GM11168 (cell line): ENCODE measurements around the gene SLC4A2.

Experiments
- in situ Hi-C: fragments of 300-500 bp; cut with MboI; formaldehyde crosslinking; loops from one replicate; pipeline ENCODE4 v1.12.0; 2022; ENCODE audit warnings: low sequenced_read_pairs; ENCODE audit not compliant: unreplicated experiment

SLC4A2 gene, protein sequence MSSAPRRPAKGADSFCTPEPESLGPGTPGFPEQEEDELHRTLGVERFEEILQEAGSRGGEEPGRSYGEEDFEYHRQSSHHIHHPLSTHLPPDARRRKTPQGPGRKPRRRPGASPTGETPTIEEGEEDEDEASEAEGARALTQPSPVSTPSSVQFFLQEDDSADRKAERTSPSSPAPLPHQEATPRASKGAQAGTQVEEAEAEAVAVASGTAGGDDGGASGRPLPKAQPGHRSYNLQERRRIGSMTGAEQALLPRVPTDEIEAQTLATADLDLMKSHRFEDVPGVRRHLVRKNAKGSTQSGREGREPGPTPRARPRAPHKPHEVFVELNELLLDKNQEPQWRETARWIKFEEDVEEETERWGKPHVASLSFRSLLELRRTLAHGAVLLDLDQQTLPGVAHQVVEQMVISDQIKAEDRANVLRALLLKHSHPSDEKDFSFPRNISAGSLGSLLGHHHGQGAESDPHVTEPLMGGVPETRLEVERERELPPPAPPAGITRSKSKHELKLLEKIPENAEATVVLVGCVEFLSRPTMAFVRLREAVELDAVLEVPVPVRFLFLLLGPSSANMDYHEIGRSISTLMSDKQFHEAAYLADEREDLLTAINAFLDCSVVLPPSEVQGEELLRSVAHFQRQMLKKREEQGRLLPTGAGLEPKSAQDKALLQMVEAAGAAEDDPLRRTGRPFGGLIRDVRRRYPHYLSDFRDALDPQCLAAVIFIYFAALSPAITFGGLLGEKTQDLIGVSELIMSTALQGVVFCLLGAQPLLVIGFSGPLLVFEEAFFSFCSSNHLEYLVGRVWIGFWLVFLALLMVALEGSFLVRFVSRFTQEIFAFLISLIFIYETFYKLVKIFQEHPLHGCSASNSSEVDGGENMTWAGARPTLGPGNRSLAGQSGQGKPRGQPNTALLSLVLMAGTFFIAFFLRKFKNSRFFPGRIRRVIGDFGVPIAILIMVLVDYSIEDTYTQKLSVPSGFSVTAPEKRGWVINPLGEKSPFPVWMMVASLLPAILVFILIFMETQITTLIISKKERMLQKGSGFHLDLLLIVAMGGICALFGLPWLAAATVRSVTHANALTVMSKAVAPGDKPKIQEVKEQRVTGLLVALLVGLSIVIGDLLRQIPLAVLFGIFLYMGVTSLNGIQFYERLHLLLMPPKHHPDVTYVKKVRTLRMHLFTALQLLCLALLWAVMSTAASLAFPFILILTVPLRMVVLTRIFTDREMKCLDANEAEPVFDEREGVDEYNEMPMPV

DNA sequence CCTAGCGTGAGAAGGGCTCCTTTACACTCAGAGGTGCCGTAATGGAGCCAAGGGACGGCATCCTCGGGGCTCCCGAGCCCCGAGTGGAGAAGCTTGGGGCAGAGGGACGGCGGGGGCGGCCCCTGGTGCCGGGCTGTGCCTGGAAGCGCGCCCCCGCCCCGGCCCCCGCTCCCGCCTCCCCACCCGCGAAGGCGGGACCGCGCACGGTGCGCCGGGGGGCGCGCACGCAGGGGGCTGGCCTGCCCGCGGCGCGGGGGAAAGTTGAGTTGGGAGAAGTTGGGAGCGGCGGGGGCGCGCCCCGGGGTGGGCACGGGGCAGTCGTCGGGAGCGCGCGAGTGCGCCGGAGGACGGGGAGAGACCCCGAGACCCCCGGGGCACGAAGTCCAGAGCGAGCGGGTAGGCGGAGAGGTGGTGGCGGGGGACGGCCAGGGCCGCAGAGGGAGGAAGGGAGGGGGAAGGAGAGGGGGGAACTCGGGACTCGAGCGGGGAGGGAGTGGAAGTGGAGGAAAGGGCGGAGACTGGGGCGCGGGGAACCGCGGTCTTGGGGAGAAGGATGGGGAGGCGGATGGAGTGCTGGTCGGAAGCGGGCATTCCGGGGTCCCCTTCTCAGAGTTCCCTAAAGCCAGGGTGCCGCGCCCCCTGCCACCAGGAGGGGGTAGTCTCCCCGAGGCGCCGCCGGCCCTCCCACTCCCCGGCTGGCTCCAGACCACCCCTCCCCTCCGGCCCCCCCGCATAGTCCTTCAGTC lies at the start of gene SLC4A2:
TSS of gene SLC4A2 (plus strand) at position 223 of the 746 bp plus-strand sequence. CDS start 2,399 bp downstream, outside the sequence.
- in situ Hi-C loops = no loop called here

DNA sequence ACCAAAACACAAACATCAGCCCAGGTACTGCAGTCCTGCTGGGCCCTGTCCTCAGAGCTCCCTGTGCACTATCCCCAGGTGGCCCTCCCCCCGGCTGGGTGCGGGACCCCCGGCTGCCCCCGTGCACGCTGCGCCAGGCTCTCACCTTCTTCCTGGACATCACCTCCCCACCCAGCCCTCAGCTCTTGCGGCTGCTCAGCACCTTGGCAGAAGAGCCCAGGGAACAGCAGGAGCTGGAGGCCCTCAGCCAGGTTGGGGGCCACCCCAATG lies 49.4 kb upstream of the SLC4A2 start:
- in situ Hi-C loops = loop anchor here (10.0 kb wide), 1 partner anchor 105 kb away; no protein-coding TSS in a partner anchor

DNA sequence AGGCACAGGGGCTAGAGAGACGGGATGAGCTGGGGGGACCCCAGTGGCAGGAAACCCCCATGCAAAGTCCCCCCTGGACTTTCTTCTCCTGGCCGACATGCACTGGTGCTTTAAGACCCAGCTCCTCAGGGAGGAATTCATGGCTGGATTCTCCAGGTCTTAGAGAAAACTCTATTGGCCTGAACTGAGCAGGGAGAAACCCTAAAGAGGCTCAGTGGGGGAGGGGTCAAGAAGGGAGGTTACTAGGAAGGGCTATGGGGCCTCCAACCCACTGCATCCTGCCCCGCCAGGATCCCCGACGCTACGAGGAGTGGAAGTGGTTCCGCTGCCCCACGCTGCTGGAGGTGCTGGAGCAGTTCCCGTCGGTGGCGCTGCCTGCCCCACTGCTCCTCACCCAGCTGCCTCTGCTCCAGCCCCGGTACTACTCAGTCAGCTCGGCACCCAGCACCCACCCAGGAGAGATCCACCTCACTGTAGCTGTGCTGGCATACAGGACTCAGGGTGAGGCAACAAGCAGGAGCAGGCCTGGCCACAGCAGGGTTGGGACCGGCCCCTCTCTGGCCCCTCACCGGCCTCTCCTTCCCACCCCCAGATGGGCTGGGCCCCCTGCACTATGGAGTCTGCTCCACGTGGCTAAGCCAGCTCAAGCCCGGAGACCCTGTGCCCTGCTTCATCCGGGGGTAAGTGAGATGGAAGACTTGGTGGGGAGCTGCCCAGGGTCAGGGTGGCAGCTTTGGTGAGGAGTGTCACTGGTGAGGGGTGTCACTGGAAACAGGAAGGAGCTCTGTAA lies 48.9 kb upstream of the SLC4A2 start:
- in situ Hi-C loops = loop anchor here (10.0 kb wide), 1 partner anchor 106 kb away; no protein-coding TSS in a partner anchor

DNA sequence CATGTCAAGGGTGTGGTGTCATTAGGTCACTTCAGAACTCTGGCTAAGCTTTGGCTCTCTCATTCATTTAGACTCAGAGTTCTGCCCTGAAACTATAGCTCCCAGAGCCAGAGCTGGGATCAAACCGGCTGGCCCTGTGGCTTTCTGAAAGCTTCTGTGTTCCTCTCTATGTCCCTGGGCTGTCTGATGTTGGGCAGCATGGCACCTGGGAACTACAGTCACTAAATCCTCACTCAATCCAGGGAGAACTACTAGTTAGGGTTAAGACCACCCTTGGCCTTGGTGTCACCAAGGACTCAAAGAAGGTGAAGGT lies 48.3 kb upstream of the SLC4A2 start:
- in situ Hi-C loops = loop anchor here (10.0 kb wide), 1 partner anchor 106 kb away; no protein-coding TSS in a partner anchor

DNA sequence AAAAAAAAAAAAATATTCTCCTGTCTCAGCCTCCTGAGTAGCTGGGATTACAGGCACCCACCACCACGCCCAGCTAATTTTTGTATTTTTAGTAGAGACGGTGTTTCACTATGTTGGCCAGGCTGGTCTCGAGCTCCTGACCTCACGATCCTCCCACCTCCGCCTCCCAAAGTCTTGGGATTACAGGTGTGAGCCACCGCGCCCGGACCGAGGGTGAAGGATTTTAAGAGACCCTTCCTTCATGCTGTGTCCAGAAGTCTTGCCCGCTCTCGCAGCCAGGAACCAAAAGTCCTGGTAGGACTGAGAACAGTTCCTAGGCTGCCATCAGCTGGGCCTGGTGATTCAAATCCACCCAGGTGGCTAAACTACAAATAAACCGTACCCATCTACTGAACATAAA lies 47.8 kb upstream of the SLC4A2 start:
- in situ Hi-C loops = loop anchor here (10.0 kb wide), 1 partner anchor 107 kb away; no protein-coding TSS in a partner anchor

DNA sequence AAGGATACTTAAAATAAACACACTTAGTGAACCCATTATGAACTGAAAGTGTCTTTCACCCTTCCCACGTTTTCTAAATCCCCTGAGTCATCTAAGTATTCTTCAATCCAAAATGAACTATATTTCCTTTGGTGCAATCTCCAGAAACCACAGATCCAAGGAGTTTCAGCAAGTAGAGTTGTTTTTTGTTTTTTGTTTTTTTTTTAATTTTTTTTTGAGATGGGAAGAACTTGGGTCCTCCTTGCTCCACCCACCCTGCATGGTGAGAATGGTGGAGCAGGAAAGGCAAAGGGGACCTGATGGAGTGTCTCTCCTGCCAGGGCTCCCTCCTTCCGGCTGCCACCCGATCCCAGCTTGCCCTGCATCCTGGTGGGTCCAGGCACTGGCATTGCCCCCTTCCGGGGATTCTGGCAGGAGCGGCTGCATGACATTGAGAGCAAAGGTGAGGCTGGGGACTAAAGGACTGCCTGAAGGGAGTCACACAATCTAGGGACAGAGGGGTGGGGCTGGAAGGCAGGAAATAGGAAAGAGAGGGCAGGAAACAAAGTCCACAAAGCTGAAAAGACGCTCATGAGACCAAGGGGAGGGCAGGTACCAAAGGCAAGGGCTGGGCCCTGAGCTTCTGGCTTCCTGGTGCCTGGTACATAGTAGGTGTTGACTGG lies 47.2 kb upstream of the SLC4A2 start:
- in situ Hi-C loops = loop anchor here (10.0 kb wide), 1 partner anchor 107 kb away; no protein-coding TSS in a partner anchor

DNA sequence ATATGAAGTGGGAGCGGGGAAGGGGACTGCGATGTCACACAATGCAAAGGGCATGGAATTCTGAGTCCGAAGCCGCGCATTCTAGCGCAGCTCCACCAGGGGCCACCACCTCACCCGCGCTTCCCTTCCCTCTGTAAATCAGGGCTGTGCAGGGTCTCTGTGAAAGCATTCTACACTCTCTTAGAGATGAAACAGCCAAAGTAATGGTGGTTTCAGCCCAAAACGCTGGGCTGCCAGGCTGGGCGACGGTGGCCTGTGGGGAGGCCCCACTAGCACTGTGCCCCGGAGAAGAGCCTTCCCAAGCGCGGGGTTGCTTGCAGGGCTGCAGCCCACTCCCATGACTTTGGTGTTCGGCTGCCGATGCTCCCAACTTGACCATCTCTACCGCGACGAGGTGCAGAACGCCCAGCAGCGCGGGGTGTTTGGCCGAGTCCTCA lies 46.5 kb upstream of the SLC4A2 start:
- in situ Hi-C loops = loop anchor here (10.0 kb wide), 1 partner anchor 108 kb away; no protein-coding TSS in a partner anchor

DNA sequence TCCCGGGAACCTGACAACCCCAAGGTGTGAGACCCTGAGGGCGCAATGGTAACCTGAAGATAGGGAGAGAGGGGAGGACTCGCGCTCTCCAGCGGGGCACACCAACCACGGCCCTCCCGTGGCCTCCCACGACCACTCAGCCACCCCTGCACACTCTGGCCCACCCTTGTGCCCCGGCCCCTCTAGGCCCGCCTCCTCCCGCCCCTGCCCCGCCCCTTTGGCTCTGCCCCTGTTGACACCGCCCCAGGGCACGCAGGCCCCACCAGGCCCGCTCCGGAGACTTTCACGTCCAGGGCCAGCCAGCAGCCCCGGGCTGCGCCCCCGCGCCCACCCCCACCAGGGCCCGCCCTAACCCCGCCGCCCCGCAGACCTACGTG lies 46.0 kb upstream of the SLC4A2 start:
- in situ Hi-C loops = loop anchor here (10.0 kb wide), 1 partner anchor 109 kb away; no protein-coding TSS in a partner anchor

DNA sequence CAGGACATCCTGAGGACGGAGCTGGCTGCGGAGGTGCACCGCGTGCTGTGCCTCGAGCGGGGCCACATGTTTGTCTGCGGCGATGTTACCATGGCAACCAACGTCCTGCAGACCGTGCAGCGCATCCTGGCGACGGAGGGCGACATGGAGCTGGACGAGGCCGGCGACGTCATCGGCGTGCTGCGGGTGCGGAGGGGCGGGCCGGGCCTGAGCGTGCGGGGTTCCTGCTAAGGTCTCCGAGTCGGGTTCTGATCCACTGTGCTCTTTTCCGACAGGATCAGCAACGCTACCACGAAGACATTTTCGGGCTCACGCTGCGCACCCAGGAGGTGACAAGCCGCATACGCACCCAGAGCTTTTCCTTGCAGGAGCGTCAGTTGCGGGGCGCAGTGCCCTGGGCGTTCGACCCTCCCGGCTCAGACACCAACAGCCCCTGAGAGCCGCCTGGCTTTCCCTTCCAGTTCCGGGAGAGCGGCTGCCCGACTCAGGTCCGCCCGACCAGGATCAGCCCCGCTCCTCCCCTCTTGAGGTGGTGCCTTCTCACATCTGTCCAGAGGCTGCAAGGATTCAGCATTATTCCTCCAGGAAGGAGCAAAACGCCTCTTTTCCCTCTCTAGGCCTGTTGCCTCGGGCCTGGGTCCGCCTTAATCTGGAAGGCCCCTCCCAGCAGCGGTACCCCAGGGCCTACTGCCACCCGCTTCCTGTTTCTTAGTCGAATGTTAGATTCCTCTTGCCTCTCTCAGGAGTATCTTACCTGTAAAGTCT lies 45.5 kb upstream of the SLC4A2 start:
- in situ Hi-C loops = loop anchor here (10.0 kb wide), 1 partner anchor 109 kb away; no protein-coding TSS in a partner anchor

DNA sequence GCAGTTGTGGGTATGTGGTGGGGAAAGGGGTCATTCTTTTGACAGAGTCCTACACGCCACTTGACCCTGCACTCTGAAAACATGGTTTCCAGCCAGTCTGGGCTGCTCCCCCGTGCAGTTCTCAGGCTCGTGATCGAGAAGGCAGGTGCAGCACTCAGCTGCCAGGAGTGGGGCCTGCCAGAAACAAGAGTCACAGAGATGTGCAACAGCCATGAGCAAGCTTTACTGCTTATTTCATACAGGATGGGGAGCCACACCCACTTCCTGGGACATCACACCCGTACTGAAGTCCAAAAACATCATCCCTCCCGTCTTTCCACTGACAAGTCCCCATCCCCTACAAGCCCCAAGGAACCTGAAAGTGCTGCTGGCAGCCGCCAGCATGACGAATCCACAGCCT lies 44.4 kb upstream of the SLC4A2 start:
- in situ Hi-C loops = loop anchor here (10.0 kb wide), 1 partner anchor 110 kb away; no protein-coding TSS in a partner anchor

DNA sequence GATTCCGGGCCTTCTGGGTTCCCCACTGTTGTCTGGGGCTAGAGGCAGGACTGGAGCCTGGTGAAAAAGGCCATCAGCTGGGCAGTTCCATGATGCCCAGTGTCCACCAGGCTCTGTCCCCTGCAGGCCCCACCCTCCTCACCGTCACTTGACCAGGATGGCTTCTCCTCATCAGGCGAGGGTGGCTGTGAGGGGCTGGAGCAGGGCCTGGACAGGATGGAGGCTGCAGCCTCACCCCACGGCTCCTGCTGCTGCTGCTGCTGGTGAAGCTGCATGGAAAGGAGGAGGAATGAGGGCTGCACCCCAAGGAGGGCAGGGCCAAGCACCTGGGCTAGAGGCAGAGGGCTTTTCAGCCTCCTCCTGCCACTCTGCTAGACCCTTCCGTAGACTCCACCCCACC lies 43.4 kb upstream of the SLC4A2 start:
- in situ Hi-C loops = loop anchor here (10.0 kb wide), 1 partner anchor 111 kb away; no protein-coding TSS in a partner anchor

DNA sequence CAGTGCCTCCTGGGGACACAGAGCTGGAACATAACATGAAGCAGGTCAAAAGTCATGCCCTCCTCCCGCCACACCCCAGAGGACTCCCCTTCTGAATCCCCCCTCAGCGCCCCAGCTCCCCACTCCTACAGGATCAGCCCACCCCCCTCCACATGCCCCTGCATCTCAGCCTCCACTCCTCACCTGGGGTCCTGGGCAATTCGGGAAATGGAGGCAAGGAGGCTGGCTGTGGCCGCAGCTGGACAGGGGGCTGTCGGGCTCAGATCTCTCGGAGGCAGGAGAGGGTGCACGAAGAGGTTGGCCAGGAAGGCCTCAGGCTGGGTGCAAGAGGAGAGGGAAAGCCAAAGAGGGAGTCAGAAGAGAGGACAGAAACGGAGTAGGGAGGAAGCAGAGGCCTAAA lies 42.9 kb upstream of the SLC4A2 start:
- in situ Hi-C loops = loop anchor here (10.0 kb wide), 1 partner anchor 112 kb away; no protein-coding TSS in a partner anchor

DNA sequence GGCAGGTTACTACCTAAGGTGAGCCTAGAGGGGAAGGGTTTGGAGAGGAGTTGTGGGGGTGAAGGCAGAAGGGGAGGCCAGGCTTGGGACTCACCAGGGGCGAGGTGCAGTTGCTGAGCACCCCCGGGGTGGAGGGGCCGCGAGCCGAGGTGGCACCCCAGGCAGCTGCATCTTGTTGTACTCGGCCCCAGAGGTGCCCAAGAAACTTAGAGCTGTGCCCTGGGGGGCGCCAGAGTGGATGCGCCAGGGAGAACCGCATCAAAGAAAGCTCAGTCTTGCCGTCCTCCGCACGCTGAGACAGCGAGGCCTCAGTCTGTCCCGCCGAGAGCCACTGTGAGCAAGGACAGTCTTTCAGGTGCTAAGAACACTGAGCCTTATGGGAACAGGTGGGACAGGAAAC lies 42.4 kb upstream of the SLC4A2 start:
- in situ Hi-C loops = loop anchor here (10.0 kb wide), 1 partner anchor 112 kb away; no protein-coding TSS in a partner anchor

DNA sequence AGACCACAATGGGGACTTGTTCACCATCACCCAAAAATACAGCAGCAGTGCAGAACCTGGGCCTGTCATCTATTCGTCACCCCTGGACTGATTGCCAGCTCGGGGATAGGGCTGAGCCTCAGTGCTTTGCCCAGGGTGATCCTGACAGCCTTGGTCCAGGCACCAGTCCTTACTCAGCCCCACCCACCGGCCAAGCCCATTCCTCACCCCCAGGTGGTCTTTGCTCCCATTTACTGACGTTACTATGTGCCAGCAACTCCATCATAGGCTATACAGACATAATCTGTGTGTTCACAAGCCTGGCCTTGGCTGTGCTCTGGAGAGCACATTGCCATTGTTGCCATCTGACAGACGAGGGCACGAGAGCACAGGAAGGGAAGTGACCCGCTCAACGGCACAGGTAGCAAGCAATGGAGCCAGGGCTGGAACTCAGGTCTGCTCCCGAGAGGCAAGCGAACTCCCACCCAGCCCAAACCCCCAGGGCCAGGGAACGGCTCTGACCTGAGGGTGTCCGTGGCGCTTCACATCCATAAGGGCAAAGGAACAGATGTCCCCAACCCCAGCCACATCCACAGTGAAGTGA lies 41.9 kb upstream of the SLC4A2 start:
- in situ Hi-C loops = loop anchor here (10.0 kb wide), 1 partner anchor 113 kb away; no protein-coding TSS in a partner anchor

DNA sequence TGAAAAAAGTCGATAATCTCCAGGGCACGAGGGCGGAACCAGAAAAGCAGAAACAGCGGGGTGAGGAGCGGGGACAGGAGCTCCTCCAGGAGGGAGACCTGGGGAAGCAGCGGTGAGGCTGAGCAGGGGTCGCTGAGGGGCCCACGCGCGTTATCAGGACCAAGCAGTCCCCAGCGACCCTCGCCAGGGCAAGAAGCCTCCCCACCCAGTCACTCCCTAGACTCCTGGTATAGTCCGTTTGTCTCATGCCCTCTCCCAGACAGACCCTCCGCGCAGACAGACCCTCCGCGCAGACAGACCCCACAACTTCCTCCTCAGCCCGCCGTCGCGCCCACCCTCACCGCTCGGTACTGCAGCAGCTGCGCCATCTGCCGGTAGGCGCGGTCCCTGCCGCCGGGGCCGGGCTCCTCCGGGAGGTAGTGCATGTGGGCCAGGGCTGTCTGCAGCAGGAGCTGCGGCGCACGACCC lies 41.4 kb upstream of the SLC4A2 start:
- in situ Hi-C loops = loop anchor here (10.0 kb wide), 1 partner anchor 113 kb away; no protein-coding TSS in a partner anchor

DNA sequence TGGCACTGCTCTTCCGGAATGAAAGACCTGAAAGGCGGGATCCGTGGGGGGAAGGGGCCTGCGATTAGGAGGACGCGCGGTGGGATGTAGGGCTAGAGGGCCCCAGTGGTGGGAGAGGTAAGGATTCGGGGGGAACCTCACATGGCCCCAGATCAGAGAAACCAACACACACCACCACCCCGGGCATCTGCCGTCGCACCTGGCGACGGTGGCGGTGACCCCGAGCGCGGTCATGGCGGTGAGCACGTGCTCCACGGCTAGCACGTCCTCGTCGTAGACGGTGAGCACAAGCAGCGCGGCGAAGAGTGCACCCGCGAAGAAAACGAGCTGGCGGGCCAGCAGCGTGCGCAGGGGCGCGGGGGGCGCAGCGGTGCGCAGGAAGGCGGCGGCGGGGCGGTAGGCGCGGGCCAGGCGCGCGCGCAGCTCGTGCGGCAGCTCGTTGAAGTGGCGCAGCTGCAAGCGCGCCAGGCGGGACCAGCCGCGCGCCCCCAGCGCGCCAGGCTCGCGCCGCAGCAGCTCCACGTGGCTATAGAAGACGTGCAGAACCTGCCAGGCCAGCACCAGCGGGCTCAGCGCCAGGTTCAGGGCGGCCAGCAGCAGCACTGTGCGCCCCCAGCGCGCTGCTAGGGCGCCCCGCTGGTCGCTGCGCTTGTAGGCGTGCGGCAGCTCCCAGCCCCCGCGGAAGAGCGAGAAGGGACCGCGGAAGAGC lies 40.8 kb upstream of the SLC4A2 start:
- in situ Hi-C loops = loop anchor here (10.0 kb wide), 1 partner anchor 114 kb away; no protein-coding TSS in a partner anchor
